ENCODE measurements around the gene SULF2. TPM values are rescaled to one million over a fixed set of nuclear protein-coding genes. Genes with fewer than 3 reads are reported as not detected.

The SULF2 gene
- total RNA-seq, 1 donor from 2014 or later: 94.5 TPM

DNA sequence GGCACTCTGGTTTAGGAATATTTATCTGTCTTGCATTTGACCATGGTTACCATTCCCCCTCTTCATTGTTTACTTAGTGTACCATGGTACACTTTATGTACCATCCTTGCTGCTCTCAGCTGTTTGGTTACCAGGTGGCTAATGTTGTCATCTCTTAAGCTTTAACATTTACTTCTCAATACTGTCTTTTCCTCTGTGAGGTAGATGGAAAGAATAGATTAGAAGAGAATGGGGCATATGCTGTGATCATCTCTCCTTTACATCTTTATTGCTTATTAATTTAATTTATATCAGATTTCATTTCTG lies 174.4 kb downstream of the SULF2 start:
- peaks cover 5% of the 10 kb centered on the region for H3K4me1 Mint-ChIP-seq (ENCODE audit: low read depth)
- no peak overlapping the region for H3K4me3 Mint-ChIP-seq (ENCODE audit: low read depth)
- DNase-seq (ENCODE audit: low spot score, unreplicated experiment): no peak
- no peak overlapping the region for H3K27ac Mint-ChIP-seq
- H3K27me3 Mint-ChIP-seq: no peaks in the 10 kb centered on the region
- no peaks in the 10 kb centered on the region for H3K9me3 Mint-ChIP-seq (ENCODE audit: low read depth)
- TF ChIP-seq, protein P1, sequence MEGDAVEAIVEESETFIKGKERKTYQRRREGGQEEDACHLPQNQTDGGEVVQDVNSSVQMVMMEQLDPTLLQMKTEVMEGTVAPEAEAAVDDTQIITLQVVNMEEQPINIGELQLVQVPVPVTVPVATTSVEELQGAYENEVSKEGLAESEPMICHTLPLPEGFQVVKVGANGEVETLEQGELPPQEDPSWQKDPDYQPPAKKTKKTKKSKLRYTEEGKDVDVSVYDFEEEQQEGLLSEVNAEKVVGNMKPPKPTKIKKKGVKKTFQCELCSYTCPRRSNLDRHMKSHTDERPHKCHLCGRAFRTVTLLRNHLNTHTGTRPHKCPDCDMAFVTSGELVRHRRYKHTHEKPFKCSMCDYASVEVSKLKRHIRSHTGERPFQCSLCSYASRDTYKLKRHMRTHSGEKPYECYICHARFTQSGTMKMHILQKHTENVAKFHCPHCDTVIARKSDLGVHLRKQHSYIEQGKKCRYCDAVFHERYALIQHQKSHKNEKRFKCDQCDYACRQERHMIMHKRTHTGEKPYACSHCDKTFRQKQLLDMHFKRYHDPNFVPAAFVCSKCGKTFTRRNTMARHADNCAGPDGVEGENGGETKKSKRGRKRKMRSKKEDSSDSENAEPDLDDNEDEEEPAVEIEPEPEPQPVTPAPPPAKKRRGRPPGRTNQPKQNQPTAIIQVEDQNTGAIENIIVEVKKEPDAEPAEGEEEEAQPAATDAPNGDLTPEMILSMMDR (IDR thresholded peaks at IDR 0.05; ENCODE audit: unreplicated experiment): no peak
- no peaks in the 10 kb centered on the region for H3K36me3 Mint-ChIP-seq (ENCODE audit: insufficient read depth)

DNA sequence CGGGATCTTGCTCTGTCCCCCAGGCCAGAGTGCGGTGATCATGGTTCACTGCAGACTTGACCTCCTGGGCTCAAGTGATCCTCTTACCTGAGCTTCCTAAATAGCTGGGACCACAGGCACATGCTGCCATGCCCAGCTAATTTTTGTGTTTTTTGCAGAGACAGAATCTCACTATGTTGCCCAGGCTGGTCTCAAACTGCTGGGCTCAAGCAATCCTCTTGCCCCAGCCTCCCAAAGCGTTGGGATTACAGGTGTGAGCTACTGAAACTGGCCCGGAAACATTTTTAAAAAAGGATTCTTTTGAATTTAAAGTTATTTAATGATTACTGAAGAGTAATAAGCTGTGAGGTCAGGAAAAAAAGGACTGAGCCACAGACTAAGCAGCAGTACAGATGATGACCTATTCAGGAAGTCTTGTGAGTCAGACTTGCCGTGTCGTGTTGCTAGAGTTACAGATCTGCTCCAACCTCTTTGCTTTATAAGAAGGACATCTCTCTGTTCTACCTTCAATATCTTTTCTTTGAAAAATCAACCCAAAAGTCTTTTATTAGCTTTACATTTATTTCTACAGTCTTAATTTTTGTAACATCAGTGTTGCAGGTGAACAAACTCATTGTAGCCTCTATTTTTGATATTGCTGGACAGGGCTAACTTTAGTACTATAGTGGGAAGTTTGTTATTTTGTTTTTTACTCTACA lies 174.9 kb downstream of the SULF2 start:
- TF ChIP-seq, protein P1 (IDR thresholded peaks at IDR 0.05; ENCODE audit: unreplicated experiment): no peak
- DNase-seq (ENCODE audit: low spot score, unreplicated experiment): no peak
- Mint-ChIP-seq H3K27me3 (no peaks in the 10 kb centered on the region), H3K9me3 (ENCODE audit: low read depth) (no peaks in the 10 kb centered on the region), H3K4me1 (ENCODE audit: low read depth) (peaks cover 10% of the 10 kb centered on the region), H3K4me3 (ENCODE audit: low read depth) (no peak overlapping the region), H3K27ac (no peak overlapping the region), H3K36me3 (ENCODE audit: insufficient read depth) (no peaks in the 10 kb centered on the region)

DNA sequence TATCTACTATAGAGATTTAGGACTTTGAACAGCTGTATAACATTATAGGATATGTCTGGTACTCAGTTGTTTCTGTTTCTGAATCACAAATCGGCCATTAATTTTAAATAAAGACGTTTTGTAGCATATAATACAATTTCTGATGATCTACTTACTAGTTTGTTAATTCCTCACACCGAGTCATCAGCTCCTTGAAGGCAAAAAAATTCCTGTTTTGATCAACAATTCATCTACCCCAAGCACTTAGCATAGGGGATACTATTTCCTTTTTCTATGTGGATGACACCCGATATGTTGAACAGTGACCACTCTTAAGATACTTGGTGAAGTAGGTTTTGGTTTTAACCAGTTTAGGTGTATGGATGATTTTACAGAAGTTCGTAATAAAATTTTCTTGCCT lies 176.3 kb downstream of the SULF2 start:
- peaks cover 17% of the 10 kb centered on the region for H3K4me1 Mint-ChIP-seq (ENCODE audit: low read depth)
- no peak overlapping the region for H3K4me3 Mint-ChIP-seq (ENCODE audit: low read depth)
- H3K36me3 Mint-ChIP-seq (ENCODE audit: insufficient read depth): no peaks in the 10 kb centered on the region
- no peaks in the 10 kb centered on the region for H3K9me3 Mint-ChIP-seq (ENCODE audit: low read depth)
- H3K27me3 Mint-ChIP-seq: no peaks in the 10 kb centered on the region
- no peak for DNase-seq (ENCODE audit: low spot score, unreplicated experiment)
- TF ChIP-seq, protein P1 (IDR thresholded peaks at IDR 0.05; ENCODE audit: unreplicated experiment): no peak
- no peak overlapping the region for H3K27ac Mint-ChIP-seq
